GM04503 (cell line): ENCODE data around the gene ABHD17C.
"Not testable (repeated sequence)": the region's sequence is repeated elsewhere in the genome, so short reads cannot be mapped to it uniquely, and the experiment has no call there.

Experiments
- DNase-seq: peaks from one replicate; pipeline ENCODE4 v3.0.0-alpha.2; 2012; ENCODE audit warnings: low read depth

The ABHD17C gene

DNA sequence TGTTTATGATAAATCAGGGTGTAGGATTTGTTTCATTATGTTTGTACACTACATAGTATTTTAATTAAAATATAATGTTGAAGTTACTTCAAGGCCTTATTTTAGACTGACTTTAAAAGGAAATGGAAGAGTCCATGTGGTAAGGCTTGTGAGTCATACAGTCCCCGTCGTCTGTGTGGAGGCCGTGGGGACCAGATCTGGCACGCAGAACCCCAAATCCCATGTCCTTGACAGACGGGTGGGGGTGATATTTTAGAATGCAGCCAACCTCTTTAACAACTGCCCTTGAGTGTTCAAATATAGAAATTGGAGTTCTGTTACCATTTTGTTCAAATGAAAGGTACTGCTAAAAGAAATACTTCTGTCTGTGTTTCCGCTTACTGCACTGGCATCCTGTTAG is 35.8 kb downstream of the ABHD17C start:
- DNase-seq: no peak

DNA sequence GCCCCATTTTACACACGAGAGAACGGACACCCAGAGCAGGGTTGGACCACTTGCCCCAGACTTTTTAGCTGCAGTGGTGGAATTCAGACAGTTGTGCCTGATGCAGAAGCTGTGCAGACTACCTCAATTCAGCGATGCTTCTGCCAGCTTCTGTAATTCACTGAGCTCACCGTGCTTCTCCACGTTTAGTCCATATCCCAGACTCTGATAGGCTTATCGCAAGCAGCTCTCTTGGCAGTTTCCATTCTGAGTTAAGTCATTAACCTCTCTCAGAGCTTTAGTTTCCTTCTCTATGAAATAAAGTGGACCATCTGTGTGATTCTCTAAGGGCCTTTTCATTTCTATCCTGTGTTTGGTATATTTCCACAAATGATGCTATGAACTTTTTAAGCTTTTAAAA is 37.1 kb downstream of the ABHD17C start:
- no peak for DNase-seq

DNA sequence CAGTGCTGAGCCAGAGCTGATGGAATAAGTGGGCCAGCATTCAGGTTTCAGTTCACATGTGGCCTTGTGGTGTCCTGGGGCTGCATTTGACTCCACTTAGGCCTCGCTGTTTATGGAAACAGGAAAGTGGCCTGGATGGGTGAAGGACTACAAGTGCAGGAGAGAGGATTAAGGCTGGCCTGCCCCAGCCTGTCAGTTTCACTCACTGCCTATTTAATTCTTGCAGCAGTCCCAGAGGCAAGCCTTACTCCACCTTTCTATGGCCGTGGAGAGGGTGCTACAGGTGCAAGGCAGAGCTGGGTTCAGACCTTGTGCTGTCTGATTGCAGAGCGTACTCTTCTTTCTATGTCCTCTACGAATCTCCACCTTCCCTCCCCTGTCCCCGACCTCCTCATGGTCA is 37.7 kb downstream of the ABHD17C start:
- no peak for DNase-seq

DNA sequence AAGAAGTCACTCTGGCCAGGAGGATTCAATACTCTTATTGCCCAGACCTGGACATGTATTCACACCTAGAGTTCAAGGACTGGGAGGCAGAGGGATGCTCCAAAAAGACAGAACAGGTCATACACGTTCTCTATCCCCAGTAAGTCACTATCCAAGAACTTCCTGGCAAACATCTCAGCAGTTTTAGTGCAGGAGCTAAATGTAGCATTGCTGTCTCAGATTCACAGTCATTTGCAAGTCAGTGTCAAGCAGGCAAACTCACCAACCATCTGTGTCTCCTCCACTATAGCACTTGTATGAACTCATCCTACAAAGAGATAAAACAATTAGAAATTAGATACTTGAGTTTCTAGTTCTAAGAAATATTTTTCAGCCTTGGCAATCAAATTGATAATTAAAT is 38.4 kb downstream of the ABHD17C start:
- no peak for DNase-seq

DNA sequence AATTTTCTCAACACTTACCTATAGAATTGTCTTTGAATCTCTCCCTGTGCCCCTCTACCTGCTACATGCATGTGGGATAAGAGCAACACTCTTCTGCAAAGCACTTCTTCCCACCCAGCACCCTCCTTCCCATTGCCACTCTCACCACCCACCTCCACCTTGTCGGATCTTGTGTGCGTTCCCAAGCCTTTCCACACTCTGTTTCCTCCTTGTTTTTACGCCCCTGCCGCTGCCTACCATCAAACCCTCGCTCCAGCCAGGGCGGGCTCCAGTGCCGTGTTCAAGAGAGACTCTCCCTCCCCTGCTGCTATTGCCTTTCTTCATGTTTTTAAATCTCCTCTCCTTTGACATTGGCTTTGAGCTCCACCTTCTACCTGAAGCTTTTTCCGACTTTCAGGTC is 40.2 kb downstream of the ABHD17C start:
- no peak for DNase-seq

DNA sequence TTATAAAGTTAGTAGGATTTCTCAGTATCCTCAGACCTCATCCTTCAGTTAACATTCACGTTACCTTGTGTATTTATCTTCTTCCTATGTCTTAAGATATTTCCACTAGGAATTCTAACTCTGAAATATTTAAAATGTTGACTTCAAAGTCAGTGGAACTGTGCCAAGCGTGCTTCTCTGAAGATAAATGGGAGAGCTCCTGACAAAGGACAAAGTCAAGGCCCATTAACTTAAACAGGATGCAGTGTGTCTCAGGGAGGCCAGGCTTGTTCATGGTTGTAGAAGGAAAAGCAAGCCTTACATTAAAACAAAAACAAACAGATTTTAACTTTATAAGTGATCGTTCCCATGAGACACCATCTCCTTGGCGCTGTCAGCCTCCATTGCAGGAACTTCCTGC is 41.5 kb downstream of the ABHD17C start:
- no peak for DNase-seq

DNA sequence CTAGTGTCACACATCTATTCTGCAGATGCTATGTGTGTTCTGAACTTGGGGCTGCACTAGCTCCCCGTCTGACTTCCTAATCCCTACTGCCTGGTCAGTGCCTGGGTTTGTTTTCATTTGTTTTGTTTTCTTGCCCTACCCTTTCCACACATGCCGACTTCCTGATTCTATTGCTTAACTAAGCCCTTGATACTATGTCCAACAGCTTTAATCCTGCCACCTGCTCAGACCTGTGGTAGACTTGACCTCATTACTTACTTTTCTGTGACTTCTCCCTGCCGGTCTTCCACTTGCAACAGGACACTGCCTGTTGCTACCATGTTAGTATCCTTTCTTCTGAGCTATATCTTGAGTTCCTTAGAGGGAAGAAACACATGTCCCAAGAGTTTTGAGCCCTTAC is 44.8 kb downstream of the ABHD17C start:
- DNase-seq: no peak

DNA sequence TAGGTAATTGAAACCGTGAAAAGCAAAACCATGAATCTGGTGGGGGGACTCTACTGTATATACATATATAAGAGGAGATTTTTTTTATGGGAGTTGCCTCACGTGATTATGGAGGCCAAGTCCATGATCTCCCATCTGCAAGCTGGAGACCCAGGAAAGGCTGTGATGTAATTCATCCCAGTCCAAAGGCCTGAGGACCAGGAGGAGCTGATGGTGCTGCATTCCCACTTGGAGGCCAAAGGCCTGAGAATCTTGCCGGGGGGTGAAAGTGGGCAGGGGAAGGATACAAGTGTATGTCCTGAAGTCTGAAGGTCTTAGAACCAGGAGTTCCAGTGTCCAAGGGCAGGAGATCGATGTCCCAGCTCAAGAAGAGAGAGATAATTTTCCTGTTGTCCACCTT is 47.0 kb downstream of the ABHD17C start:
- no peak for DNase-seq

DNA sequence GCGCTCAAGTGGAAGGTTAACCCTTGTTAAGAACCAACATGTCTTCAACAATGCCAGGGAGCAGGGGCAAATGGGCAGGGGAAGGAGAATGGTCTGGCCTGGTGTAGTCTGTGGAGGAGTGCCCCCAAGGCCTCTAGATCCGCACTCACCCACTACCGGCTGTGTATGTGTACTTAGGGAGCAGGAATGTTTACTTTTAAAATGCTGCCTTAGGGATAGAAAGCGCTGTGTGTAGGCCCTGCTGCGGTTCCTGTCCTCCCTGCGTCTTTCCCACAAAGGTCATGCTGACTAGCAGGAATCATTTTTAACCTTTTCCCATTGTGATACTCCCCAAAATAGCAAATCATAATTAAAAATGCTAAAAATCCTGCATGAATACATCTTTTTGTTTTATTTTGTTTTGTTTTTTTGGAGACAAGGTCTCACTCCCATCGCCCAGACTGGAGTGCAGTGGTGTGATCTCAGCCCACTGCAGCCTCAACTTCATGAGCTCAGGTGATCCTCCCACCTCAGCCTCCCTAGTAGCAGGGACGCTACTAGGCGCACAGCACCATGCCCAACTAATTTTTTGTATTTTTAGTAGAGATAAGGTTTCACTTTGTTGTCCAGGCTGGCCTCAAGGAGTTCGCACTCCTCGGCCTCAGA is 48.2 kb downstream of the ABHD17C start:
- no peak for DNase-seq

DNA sequence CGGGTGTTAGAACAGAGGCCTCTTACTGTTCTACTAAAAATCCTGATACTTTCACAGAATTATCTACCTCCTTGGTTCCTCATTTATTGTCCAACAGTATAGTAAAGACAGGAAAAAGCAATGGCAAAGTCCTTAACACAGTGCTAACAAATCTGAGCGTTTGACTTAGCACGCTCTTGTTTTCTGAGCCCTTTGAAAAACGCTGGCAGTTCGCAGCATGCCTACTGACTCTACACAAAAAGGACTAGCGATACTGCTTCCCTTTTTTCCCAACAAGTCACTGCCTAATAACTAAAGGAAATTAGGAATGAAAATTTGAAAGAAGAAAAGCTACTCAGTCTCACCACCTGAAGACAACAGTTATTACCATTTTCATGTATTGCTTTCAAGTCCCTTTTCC is 49.3 kb downstream of the ABHD17C start:
- no peak for DNase-seq

DNA sequence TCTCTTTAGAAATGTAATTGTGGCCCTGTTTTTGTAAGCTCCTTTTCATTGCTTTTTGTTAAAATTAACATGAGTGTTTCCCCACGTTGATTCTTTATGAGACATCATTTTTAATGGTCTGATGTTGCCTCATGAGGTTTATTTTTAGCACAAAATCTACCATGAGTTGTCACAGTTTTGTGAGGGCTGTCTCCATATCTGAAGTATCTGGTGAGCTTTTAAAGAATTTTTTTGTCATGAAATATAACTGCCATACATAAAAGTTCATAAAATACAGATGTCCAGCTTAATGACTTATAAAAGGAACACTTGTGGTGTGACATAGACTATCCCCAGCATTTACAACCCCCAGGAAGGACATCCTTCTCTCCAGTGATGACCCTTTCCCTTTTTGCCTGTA is 49.7 kb downstream of the ABHD17C start:
- DNase-seq: peak; percentile 50

DNA sequence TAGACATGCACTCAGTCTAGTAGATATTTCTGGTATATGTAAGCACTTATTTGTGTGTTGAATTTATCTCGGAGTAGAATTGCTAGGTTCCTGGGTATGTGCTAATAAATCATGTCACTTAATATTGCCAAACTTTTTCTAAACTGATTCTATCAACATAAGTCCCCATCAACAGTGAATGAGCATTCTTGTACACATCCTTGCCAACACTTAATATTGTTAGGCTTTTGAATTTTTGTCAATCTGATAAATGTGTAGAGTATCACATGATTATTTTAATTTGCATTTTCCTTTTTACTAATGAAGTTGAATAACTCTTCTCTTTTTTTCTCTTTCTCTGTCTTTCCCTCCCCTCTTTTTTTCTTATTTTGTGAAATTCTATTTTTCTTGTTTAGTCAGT is 50.8 kb downstream of the ABHD17C start:
- DNase-seq: no peak

DNA sequence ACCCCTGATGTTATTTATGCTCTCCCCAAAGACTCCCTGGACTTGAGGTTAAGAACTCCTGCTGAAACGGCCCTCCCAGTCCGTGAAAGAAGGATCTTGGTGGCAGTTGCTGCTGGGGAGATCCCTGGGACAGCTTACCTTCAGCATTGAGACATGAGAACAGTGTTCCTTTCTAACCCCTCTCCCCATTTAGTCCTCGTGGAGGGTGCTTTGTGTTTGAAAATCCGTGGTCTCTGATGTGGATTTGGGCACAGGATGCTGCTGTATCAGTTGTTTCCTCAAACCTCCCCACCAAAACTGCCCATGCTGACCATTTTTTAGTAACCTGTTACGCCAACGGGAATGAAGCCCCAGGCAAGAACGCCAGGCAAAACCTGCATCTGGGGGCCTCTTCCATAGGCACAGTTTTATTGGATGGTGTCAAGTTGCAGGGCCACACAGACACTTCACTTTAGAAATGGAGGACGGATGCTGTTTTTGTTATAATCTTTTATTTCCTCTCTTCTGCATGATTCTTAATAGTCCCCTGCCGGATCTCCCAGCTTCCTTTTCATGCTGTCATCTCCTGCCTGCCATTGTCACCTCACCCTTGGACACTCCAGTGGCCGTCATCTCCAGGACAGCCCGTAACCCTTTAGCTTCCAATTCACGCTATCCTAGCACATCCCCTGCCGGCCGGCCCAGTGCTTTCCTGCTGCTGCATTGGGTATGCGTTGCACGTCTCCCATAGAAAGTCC is 52.4 kb downstream of the ABHD17C start:
- no peak for DNase-seq

DNA sequence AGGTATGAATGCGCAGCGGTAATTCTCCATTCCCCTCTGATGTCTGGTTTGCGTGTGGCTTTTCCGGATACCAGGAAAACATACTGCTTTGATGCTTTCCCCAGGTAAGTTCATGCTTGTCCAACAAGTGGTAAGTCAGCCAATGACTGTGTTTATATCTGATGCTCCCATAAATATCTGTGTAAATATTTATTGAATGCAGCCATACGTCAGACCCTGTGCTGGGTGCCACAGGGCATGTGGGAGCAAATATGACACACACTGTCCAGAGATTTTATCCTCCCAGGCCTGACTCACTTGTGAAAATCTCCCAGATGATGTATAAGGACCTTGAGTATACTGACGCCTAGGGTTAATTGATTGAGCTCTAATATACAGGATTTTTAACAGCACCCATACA is 54.5 kb downstream of the ABHD17C start:
- DNase-seq: no peak

DNA sequence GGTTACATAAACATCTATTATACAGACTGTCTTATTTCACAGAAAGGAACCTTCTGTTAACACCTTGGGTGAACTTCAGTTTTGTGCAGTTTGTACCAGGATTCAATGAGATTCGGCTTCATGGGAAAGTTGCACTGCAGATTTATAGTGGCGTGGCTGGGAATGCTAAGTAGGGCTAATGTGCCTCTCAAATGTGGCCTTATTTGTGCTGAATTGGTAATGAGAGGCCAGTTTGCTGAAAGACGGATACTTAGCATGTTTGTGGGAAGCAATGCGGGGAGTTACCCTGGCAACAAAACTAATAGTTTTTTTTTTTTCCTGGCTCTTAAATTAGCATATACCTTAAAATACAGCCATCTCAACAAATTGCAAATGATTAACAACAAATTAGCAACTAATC is 55.5 kb downstream of the ABHD17C start:
- DNase-seq: no peak

DNA sequence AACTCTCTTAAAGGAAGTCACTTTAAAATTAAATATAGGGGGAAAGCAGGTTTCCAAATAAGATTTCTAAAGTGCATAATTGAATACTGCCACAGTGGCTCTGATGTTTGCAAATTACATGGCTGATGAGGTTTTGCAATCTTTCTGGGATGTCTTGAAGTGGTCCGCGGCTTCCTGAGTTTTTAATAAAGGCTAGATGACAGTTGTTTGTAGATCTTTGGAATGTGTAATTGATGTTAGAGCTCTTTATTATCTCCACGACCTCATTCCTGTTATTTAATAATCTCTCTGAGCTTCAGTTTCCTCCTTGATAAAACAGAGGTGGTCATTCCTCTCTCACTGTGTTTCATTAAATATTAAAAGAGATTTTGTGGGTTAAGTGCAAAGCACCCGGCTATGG is 57.1 kb downstream of the ABHD17C start:
- DNase-seq: no peak

DNA sequence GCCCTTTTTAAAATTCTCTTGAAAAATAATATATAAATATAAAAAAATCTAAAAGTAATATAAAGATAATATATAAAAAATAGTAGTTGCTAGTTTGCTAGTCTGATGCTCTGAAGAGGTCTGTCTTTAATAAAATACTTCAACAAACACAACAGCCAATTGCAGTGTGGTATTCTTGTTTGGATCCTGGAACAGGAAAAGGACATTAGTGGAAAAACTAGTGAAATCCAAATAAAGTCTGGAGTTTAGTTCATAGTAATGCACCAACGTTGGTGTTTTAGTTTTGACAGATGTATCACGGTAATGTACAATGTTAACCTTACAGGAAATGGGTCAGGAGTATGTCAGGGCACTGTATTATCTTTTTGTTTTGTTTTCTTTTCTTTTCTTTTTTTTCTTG is 58.1 kb downstream of the ABHD17C start:
- DNase-seq: no peak

DNA sequence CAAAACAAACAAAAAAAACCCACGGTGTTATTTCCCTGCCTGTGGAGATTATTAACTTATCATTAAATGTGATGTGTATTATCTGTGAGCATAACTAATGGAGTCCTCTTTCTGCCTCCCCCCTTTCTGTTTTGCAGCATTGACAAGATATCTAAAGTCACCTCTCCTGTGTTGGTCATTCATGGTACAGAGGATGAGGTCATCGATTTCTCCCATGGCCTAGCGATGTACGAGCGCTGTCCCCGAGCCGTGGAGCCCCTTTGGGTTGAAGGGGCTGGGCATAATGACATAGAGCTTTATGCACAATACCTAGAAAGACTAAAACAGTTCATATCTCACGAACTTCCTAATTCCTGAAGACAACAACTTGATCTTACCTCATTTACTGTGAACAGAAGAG is 58.9 kb downstream of the ABHD17C start:
- no peak for DNase-seq

DNA sequence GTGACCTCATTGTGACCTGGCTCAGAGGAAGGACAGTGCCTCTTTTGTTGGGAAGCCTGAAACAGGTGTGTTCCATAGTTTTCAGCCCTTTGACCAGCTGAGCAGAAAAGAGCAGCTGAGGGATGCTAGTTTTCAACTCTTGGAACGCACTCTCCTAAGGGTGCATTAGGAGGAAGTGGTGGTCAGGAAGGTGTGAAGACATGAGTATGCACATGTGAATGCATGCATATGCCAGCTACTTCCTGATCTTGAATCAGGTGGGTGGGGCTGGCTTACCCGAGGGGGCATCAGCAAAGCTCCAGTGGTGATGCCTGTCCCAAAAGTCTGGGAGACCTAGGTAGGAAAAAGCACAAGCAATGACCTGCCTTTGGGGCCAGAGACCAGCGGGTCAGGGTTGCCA is 60.8 kb downstream of the ABHD17C start:
- DNase-seq: no peak

DNA sequence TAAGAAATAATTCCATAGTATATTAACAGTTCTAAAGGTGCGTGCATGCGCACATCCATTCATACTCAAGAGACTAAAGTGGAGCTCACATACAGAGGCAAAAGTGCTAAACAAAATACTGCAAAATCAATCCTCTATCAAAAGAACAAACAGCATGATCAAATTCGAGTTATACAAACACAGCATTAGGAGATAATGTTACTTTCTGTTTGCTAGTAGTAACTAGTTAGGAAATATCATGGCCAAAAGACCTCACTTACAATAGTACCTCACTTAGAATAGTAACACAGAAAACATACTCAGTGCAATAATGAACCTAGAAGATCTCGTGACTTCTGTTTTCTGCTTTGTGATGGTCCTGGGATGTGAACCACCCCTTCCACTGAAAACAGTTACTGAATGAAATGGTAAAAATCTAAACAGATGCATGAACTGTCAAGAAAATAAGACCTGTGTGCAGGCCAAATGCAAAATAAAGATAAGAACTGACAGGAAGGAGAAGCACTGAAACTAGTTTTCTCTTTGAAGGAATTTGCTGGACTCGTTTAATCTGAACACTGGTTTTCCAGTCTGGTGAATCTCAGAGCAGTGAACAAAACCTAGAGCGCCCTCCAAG is 63.1 kb downstream of the ABHD17C start:
- no peak for DNase-seq

DNA sequence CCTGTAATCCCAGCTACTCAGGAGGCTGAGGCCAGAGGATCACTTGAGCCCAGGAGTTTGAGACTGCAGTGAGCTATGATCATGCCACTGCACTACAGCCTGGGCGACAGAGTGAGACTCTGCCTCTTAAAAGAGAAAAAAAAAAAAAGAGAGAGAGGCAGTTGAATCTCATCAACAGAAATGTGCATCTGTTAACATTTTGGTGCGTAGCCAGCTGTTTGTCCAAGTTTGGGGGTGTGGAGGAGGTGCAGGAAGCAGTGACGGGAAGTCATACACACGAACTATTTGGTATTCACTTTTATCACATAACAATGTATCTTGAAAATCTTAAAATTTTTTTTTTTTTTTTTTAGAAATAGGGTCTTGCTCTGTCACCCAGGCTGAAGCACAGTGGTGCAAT is 65.8 kb downstream of the ABHD17C start:
- no peak for DNase-seq

DNA sequence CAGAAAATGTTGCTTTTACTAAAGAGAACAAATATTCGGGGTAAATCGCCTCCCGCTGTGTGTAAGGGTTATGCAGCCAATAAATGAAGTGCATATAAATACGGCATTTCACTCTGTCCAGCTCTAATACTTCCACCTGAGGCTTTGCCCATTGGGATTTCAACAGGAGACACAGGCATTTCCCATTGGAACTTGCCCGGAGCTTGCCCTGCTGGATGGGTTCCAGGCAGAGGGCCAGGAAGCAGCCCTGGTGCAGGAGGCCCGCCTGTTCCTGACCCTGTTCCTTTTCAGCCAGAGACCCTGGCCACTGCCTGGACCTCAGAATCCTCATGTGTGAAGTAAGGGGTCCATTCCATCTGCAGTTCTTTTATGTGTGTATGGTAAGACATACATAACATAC is 66.6 kb downstream of the ABHD17C start:
- DNase-seq: no peak

DNA sequence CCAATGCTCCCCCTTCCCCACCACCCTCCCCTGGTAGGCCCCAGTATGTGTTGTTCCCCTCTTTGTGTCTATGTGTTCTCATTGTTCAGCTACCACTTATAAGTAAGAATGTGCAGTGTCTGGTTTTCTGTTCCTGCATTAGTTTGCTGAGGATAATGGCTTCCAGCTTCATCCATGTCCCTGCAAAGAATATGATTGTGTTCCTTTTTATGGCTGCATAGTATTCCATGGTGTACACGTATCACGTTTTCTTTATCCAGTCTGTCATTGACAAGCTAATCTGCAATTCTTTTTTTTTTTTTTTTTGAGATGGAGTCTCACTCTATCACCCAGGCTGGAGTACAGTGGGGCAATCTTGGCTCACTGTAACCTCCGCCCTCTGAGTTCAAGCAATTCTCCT is 68.1 kb downstream of the ABHD17C start:
- not testable (repeated sequence) for DNase-seq

DNA sequence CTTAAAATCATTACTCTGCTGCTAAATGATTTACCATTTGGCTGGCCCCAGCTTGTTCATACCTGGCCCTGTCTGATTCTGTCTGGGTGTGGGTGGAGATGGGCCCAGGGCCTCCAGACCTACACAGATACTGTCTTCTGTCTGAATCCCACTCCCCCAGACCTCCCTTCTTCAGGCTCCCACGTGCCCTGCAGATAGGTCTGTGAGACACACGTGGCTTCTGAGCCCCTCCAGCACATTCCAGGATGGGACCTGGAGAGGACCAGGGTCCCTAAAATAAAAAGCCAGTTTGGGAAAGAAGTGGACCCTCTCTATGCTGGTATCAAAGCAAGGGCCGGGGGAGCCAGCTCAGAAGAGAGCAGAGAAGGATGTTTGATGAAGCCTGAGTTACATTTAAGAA is 69.4 kb downstream of the ABHD17C start:
- no peak for DNase-seq
